WERI-Rb-1 (cell line): ENCODE results near the gene TSC1.

ENCODE experiments used
- DNase-seq: peaks from one replicate; pipeline ENCODE4 v3.0.0-alpha.2; 2020
- H3K27ac ChIP-seq: fragments of 250-450 bp; sonication (Bioruptor Pico); 2 replicates; pipeline ENCODE4 v1.5.1; 2020; ENCODE audit warnings: mild to moderate bottlenecking, moderate library complexity
- H3K27me3 ChIP-seq: fragments of 250-450 bp; sonication (Bioruptor Pico); 2 replicates; pipeline ENCODE4 v1.5.1; 2021; ENCODE audit warnings: mild to moderate bottlenecking, low read depth, moderate library complexity; ENCODE audit not compliant: insufficient read depth, severe bottlenecking
- H3K36me3 ChIP-seq: fragments of 250-450 bp; sonication (Bioruptor Pico); 2 replicates; pipeline ENCODE4 v1.5.1; 2020; ENCODE audit warnings: mild to moderate bottlenecking, moderate library complexity
- H3K4me3 ChIP-seq: 2 replicates; pipeline ENCODE4 v1.5.1; 2011; ENCODE audit warnings: low read depth, mild to moderate bottlenecking, control low read depth, low read length
- H3K9me3 ChIP-seq: fragments of 250-450 bp; sonication (Bioruptor Pico); 2 replicates; pipeline ENCODE4 v1.5.1; 2021; ENCODE audit warnings: mild to moderate bottlenecking, moderate library complexity; ENCODE audit not compliant: severe bottlenecking
- CTCF ChIP-seq: IDR thresholded peaks from 2 replicates; pipeline ENCODE4 v1.5.1; 2011; ENCODE audit warnings: low read depth, mild to moderate bottlenecking, control low read depth, inconsistent platforms, low read length

Gene TSC1

GRCh38 chr9:132864691-132865090 is 79.7 kb downstream of the TSC1 start:
- DNase-seq: no peak
- H3K27me3 ChIP-seq: no peaks in the 10 kb centered on the region
- TF ChIP-seq CTCF: no peak
- no peak overlapping the region for H3K27ac ChIP-seq
- no peaks in the 10 kb centered on the region for H3K36me3 ChIP-seq
- H3K9me3 ChIP-seq: no peaks in the 10 kb centered on the region
- no peak overlapping the region for H3K4me3 ChIP-seq

DNA sequence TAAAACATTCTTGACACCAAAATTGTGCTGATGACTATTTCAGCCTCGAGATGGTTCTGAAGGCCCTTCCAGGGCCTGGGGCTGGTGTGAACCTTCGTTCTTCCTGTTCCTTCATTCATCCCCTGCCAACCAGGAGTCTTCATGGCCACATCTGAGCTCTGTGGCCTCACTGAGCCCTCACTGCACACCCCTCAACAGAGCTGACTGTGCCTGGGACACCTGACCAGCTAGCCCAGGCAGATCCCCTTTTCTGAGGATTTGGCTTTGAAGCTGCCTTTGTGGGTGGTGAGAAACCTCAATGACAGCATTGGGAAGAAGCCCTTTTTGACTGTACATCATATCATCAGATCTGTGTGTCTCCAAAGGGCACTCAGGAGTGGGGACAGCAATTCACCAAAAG is 80.1 kb downstream of the TSC1 start:
- no peak overlapping the region for H3K4me3 ChIP-seq
- no peak overlapping the region for H3K27ac ChIP-seq
- DNase-seq: no peak
- no peaks in the 10 kb centered on the region for H3K27me3 ChIP-seq
- H3K9me3 ChIP-seq: no peaks in the 10 kb centered on the region
- no peak for TF ChIP-seq CTCF
- no peaks in the 10 kb centered on the region for H3K36me3 ChIP-seq

DNA sequence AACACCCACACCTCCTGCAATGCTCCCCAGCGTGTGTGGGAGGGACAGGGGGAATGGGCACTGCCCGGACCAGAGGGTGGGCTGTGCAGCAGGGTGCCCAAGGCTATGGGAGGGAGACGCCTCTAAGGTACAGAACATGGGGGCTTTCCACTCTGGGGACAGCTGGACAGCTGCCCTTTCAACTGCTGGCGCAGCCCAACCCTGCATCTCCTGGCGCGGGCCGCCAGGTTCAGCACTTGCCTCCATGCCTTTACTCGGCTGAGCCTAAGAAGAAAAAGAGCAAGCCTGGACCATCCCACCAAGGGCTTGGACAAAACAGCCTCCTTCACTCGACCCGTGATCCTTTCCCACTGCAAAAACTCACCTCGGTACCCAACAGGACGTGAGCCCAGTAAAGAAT is 81.3 kb downstream of the TSC1 start:
- no peak overlapping the region for H3K27ac ChIP-seq
- no peak for DNase-seq
- no peaks in the 10 kb centered on the region for H3K27me3 ChIP-seq
- no peak overlapping the region for H3K4me3 ChIP-seq
- TF ChIP-seq CTCF: no peak
- no peaks in the 10 kb centered on the region for H3K36me3 ChIP-seq
- no peaks in the 10 kb centered on the region for H3K9me3 ChIP-seq

DNA sequence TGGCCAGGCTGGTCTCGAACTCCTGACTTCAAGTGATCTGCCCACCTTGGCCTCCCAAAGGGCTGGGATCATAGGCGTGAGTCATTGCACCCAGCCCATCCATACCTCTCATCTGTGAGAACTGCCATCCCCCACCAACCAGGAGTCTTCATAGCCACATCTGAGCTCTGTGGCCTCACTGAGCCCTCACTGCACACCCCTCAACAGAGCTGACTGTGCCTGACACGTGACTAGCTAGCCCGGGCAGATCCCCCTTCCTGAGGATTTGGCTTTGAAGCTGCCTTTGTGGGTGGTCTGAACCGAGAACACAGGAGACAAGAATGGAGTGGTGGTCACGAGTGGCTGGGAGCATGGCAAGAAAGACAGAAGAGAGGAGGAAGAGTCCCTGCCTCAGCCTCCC is 81.9 kb downstream of the TSC1 start:
- no peaks in the 10 kb centered on the region for H3K9me3 ChIP-seq
- H3K4me3 ChIP-seq: no peak overlapping the region
- no peak for DNase-seq
- H3K27me3 ChIP-seq: no peaks in the 10 kb centered on the region
- no peaks in the 10 kb centered on the region for H3K36me3 ChIP-seq
- H3K27ac ChIP-seq: no peak overlapping the region
- no peak for TF ChIP-seq CTCF

GRCh38 chr9:132861666-132862065 is 82.8 kb downstream of the TSC1 start:
- no peak for TF ChIP-seq CTCF
- Histone ChIP-seq H3K36me3 (no peaks in the 10 kb centered on the region), H3K27ac (no peak overlapping the region), H3K4me3 (no peak overlapping the region), H3K27me3 (no peaks in the 10 kb centered on the region), H3K9me3 (no peaks in the 10 kb centered on the region)
- no peak for DNase-seq

GRCh38 chr9:132858751-132859150 is 85.7 kb downstream of the TSC1 start:
- TF ChIP-seq CTCF: no peak
- H3K27ac ChIP-seq: no peak overlapping the region
- no peak for DNase-seq

More at GRCh38 chr9:132858751-132859150, 85.7 kb downstream of the TSC1 start:
- no peaks in the 10 kb centered on the region for H3K27me3 ChIP-seq
- H3K4me3 ChIP-seq: no peak overlapping the region
- H3K36me3 ChIP-seq: no peaks in the 10 kb centered on the region
- H3K9me3 ChIP-seq: no peaks in the 10 kb centered on the region
